DMS79 (cell line): ENCODE results near the gene ATG4B.
A peak's percentile ranks its signal among the peaks of the same experiment; 100 is the strongest.

Source experiments
- DNase-seq: peaks from one replicate; lab custom pipeline; 2025; lab: John Stamatoyannopoulos, UW

ATG4B gene

GRCh38 chr2:241690202-241690717 lies 52.8 kb downstream of the ATG4B start:
- no peak for DNase-seq

DNA sequence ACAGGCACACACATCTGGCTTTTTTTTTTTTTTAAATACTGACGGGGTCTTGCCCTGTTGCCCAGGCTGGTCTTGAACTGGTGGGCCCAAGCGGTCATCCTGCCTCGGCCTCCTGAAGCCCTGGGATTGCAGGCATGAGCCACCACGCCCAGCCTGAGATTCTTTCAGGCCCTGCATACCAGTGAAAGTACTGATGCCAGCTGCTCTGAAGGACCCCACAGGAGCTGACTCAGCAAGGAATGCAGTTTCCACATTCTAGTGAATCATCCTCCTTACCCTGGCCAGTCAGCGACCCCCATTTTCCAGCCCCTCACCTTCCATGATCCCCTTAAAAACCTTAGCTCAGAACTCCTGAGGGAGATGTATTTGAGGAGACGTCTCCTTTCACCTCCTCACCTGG lies 55.0 kb downstream of the ATG4B start:
- no peak for DNase-seq

GRCh38 chr2:241695651-241696050 lies 58.2 kb downstream of the ATG4B start:
- no peak for DNase-seq

DNA sequence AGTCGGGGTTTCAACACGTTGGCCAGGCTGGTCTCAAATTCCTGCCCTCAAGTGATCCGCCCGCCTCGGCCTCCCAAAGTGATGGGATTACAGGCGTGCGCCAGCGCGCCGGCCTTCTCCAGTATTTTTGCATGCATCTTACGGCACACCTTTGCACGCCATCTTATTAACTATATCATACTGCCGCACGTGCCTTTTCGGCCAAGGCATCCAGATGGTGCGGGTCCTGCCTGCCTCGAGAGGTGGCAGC lies 63.6 kb downstream of the ATG4B start:
- peak; percentile 84 for DNase-seq

GRCh38 chr2:241701399-241702154 lies 64.1 kb downstream of the ATG4B start, which contains the start of gene ING5:
ING5 (plus strand) TSS chr2:241702039; CDS start chr2:241702066, 27 bp downstream.
- DNase-seq = peak; percentile 57

DNA sequence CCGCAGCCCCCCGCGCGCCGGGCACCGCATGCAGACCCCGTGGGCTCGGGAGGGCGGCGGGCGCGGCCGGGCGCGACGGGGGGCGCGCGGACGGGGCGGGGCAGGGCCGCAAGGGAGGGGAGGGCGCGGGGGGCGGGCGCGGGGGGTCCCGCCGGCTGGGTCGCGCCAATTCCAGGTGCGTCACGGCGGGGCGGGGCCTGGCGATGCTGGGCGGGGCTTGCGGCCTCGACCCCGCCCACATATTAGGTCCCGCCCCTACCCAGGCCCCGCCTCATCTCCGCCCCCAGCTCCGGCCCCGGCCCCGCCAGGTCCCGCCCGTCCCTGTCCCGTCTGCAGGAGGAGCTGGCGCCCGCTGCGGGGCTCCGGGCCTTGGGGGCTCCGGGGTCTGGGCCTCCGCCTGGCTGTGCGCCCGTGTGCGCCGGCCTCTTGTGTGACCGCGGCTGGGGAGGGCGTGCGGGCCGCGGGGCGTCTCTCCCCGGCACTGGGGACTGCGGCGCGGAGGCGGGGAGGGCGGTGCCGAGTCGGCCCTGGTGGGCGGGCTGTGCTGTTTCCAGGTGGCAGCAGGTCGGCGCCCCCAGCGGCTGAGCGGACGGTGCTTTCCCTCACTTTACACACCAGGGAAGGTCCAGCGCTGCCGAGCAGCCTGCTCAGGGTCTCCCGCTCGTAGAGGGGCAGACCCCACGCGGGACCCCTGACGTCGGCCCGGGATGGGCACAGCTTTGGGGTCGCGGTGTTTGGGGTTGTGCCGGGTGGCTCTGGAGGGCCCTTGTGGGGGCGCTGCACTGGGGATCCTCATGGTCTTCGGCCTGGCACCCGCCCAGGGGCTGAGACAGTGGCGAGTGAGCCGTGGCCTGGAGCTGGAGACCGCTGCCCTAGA lies 64.9 kb downstream of the ATG4B start:
- DNase-seq = peak; percentile 54

DNA sequence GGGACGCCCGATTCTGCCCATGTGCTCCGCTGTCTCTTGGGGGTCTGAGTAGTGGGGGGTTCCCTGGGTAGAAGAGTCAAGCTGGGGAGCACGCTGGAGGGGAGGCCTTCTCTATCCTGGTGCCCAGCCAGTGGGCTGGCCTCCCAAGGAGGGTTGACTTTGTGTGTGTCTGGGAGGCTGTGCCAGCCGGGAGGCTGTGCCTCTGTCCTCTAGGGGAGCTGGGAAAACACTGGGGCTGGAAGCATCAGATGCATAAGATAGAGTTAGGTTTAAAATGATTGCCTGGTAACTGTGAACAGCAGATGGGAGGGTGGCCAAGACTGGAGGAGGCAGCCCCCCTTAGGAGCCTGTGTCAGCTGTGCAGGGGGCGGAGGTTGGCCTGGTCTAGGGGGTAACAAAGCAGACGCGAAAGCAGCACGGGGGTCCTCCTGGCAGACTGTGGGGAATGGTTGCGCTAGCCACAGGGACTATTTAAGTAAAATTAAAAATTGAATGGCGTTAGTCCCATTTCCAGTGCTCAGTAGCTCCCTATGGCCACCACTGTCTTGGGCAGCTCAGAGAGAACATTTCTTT lies 65.6 kb downstream of the ATG4B start:
- DNase-seq = no peak

DNA sequence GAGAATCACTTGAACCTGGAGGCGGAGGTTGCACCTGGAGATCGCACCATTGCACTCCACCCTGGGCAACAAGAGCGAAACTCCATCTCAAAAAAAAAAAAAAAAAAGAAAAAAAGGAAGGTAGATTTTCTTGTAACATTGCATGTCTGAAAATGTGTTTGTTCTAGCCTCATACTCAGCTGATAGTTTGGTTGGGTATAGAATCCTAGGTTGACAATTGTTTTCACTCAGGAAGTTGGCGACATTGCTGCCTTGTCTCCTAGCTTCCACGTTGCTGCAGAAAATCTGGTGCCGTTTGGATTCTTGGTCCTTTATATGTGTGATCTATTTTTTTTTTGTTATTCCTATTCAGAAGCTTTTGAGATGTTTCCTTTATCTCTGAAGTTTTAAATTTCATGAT lies 69.0 kb downstream of the ATG4B start:
- DNase-seq = no peak

GRCh38 chr2:241708879-241709278 lies 71.4 kb downstream of the ATG4B start:
- no peak for DNase-seq

DNA sequence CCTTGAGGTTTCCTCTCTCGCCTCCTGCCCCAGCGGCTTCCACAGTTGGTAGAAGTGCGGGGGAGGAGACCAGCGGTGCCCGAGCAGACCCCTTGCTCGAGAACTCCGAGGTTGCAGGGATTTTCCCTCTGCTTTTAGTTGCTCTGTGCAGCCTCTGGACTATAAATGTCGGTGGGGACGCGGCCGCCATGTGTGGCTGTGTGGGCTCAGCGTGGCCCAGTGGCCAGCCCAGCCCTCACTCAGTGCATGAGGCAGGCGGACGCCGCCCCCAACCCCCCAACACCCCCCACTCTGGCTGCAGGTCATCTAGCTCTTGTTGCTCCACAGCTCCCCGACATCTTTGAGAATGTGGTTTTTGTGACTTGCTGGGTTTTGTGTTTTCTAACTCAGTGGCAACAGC lies 81.6 kb downstream of the ATG4B start:
- DNase-seq = no peak

- DNase-seq = no peak
Observed at GRCh38 chr2:241720099-241720498, 82.6 kb downstream of the ATG4B start.

- DNase-seq = no peak
Observed at GRCh38 chr2:241720560-241720959, 83.1 kb downstream of the ATG4B start.

- DNase-seq = no peak
Observed at GRCh38 chr2:241721852-241722251, 84.4 kb downstream of the ATG4B start.

DNA sequence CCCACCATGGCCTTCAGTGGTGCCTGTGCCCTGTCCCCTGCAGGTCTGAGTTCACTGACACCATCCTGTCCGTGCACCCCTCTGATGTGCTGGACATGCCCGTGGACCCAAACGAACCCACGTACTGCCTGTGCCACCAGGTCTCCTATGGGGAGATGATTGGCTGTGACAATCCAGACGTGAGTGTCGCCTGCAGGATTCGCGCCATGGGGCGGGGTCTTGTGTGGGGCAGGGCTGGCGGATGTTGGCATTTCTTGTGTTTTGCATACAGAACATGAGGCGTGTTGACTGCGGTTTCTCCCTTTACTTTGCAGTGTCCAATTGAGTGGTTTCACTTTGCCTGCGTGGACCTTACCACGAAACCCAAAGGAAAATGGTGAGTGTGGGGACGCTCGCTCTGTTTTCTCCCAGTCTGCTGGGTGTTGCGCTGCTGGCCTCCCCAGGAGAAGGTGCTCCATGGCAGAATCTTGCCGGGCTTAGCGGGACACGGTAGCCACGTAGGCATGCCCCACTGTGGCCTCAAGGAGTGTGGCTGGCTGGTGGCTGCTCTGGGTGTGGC lies 85.5 kb downstream of the ATG4B start:
- no peak for DNase-seq
